GM12878 (cell line): ENCODE results near the gene PKD1. TPM values are rescaled to one million over a fixed set of nuclear protein-coding genes. Genes with fewer than 3 reads are reported as not detected.
"Not testable (repeated sequence)": the region's sequence is repeated elsewhere in the genome, so short reads cannot be mapped to it uniquely, and the experiment has no call there.

ENCODE experiments used
- ATAC-seq: fragments of 200-7000 bp; cut with Tn5 transposase; 3 replicates; pipeline ENCODE4 v1.9.1; 2020; ENCODE audit warnings: mild to moderate bottlenecking, moderate library complexity
- BruUV-seq: library from RNA; stranded (reverse); fragments of 400-500 nt; replicated peaks from 2 replicates; lab custom pipeline; 2021; lab: Mats Ljungman, UMichigan
- CTCF ChIA-PET: fragments of 300-600 bp; sonication (Branson Sonifier 250); formaldehyde crosslinking; extraction: SDS; loops from one replicate; lab custom pipeline; 2021; ENCODE audit warnings: inconsistent platforms; lab: Yijun Ruan, JAX
- POLR2A ChIA-PET: fragments of 350-600 bp; formaldehyde crosslinking; extraction: SDS; loops from one replicate; lab custom pipeline; 2021; ENCODE audit warnings: inconsistent platforms; lab: Charles Lee
- RAD21 ChIA-PET: fragments of 300-600 bp; sonication (Branson Sonifier 250); formaldehyde crosslinking; loops from one replicate; lab custom pipeline; 2023; ENCODE audit warnings: antibody characterized with exemption; ENCODE audit not compliant: unreplicated experiment; lab: Charles Lee
- SMC1A ChIA-PET: fragments of 300-600 bp; sonication (Branson Sonifier 250); formaldehyde crosslinking; loops from one replicate; lab custom pipeline; 2023; ENCODE audit not compliant: unreplicated experiment, uncharacterized antibody; lab: Charles Lee
- DNase-seq: peaks from one replicate; pipeline ENCODE4 v3.0.0-alpha.2; 2011; ENCODE audit warnings: low read depth, low spot score
- FAIRE-seq: peaks from 3 replicates; lab custom pipeline; 2011; peaks lifted over from hg19 to GRCh38; lab: Jason Lieb, UNC
- H2AFZ ChIP-seq: 2 replicates; pipeline ENCODE4 v1.6.0; 2011; ENCODE audit warnings: low read depth, low read length, control low read depth; ENCODE audit not compliant: control insufficient read depth
- H3K27ac ChIP-seq: 2 replicates; pipeline ENCODE4 v1.5.1; 2011; ENCODE audit warnings: control low read depth; ENCODE audit not compliant: control insufficient read depth, insufficient read depth
- H3K27me3 ChIP-seq, 2 experiments: replicated peaks in 1 of 2; 2 replicates each; pipeline versions ENCODE4 v1.6.0 to v1.6.1; 2011; ENCODE audit warnings: low read length in 1 of 2; ENCODE audit not compliant: control insufficient read depth in 2 of 2, insufficient read depth in 2 of 2
- H3K36me3 ChIP-seq, 2 experiments: 2 replicates each; pipeline ENCODE4 v1.5.1; 2011; ENCODE audit warnings: low read length in 1 of 2; ENCODE audit not compliant: control insufficient read depth in 2 of 2, insufficient read depth in 2 of 2
- H3K4me1 ChIP-seq: 2 replicates; pipeline ENCODE4 v1.6.1; 2011; ENCODE audit warnings: mild to moderate bottlenecking, low read length, moderate library complexity, mixed read lengths; ENCODE audit not compliant: control insufficient read depth, insufficient read depth
- H3K4me2 ChIP-seq: 2 replicates; pipeline ENCODE4 v1.6.0; 2011; ENCODE audit warnings: control low read depth; ENCODE audit not compliant: control insufficient read depth, insufficient read depth
- H3K4me3 ChIP-seq: fragments of 200-600 bp; sonication (generic); 2 replicates; pipeline ENCODE4 v1.5.1; 2016
- H3K79me2 ChIP-seq: 2 replicates; pipeline ENCODE4 v1.6.0; 2011; ENCODE audit warnings: low read length; ENCODE audit not compliant: control insufficient read depth, insufficient read depth
- H3K9ac ChIP-seq: 2 replicates; pipeline ENCODE4 v1.8.0; 2011; ENCODE audit warnings: low read length, control low read depth, mixed read lengths; ENCODE audit not compliant: control insufficient read depth, insufficient read depth
- H3K9me3 ChIP-seq: replicated peaks from 3 replicates; pipeline ENCODE4 v1.5.1; 2011; ENCODE audit warnings: mild to moderate bottlenecking, low read length; ENCODE audit not compliant: control insufficient read depth, insufficient read depth
- H4K20me1 ChIP-seq: 2 replicates; pipeline ENCODE4 v1.6.0; 2011; ENCODE audit not compliant: control insufficient read depth, insufficient read depth
- WGBS: methylation state at CpG from one replicate; pipeline ENCODE4 v1.1.6; 2016; ENCODE audit warnings: low lambda C conversion rate; ENCODE audit not compliant: insufficient replicate concordance, insufficient coverage; ENCODE audit errors: missing lambda C conversion rate; 5-methylcytosine and 5-hydroxymethylcytosine counted together
- in situ Hi-C: fragments of 300-500 bp; cut with MboI; formaldehyde crosslinking; loops from 9 replicates; pipeline ENCODE4 v1.14.3; 2018; ENCODE audit warnings: mixed read lengths
- intact Hi-C: fragments of 100-400 bp; cut with micrococcal nuclease; formaldehyde crosslinking; loops from one replicate; pipeline ENCODE4 v1.14.2; 2022; ENCODE audit not compliant: unreplicated experiment
- polyA plus RNA-seq, 11 experiments: library from polyadenylated mRNA; depleted of rRNA in 4 of 11; unstranded in 6 of 11; stranded (reverse) in 5 of 11; fragments of >200 nt; fragmentation: Nextera tagmentation in 4 of 11; fragmentation: Illumina TruSeq in 1 of 11; extraction: Ambion mirVana in 4 of 11; extraction: Trizol in 1 of 11; gene quantifications; 1 replicate in 1 of 11; 2 replicates in 10 of 11; pipeline versions ENCODE4 v1.2.1 to v1.2.3, GENCODE V29; 2011 to 2016; ENCODE audit warnings: inconsistent platforms in 2 of 11, missing spikeins in 2 of 11, low read depth in 1 of 11
- total RNA-seq, 4 experiments: library from RNA; depleted of rRNA in 3 of 4; stranded (reverse); fragments of >200 nt in 3 of 4; fragmentation: Illumina TruSeq in 1 of 4; extraction: Trizol in 1 of 4; gene quantifications; 2 replicates each; pipeline versions ENCODE4 v1.2.1 to v1.2.3, GENCODE V29; 2013 to 2021

Gene PKD1
- total and polyA plus RNA-seq, 10 of the 15 experiments (the other 5 are each of a cell fraction or from before 2014, with no cell fraction given): 0.11 to 62.0 (median 6.1) TPM

GRCh38 chr16:2124694-2125444 is 10.8 kb downstream of the PKD1 start:
- BruUV-seq, POLR2A ChIA-PET, H3K4me2 ChIP-seq: not testable (repeated sequence)

GRCh38 chr16:2124377-2124693 is 11.4 kb downstream of the PKD1 start:
- intact Hi-C loops, H2AFZ ChIP-seq, H4K20me1 ChIP-seq, H3K79me2 ChIP-seq, H3K27me3 ChIP-seq, CTCF ChIA-PET, SMC1A ChIA-PET, DNase-seq, H3K4me1 ChIP-seq, H3K4me3 ChIP-seq, H3K4me2 ChIP-seq, RAD21 ChIA-PET, H3K27ac ChIP-seq, H3K36me3 ChIP-seq, BruUV-seq, H3K9ac ChIP-seq, ATAC-seq, POLR2A ChIA-PET, H3K9me3 ChIP-seq, FAIRE-seq, in situ Hi-C loops: not testable (repeated sequence)
- WGBS: 87% methylated on average over 11 of the region's 11 CpGs

More at GRCh38 chr16:2124694-2125444, 10.8 kb downstream of the PKD1 start:
- SMC1A ChIA-PET, CTCF ChIA-PET, H3K27me3 ChIP-seq, RAD21 ChIA-PET, FAIRE-seq, in situ Hi-C loops, DNase-seq, H4K20me1 ChIP-seq, H3K9ac ChIP-seq, H3K27ac ChIP-seq, H3K4me1 ChIP-seq, H2AFZ ChIP-seq, H3K36me3 ChIP-seq, H3K9me3 ChIP-seq, H3K4me3 ChIP-seq, intact Hi-C loops, ATAC-seq, H3K79me2 ChIP-seq: not testable (repeated sequence)
- 61% methylated on average over 28 of the region's 37 CpGs for WGBS

GRCh38 chr16:2123706-2124376 is 11.9 kb downstream of the PKD1 start:
- CTCF ChIA-PET, in situ Hi-C loops, H3K27me3 ChIP-seq: not testable (repeated sequence)

More at GRCh38 chr16:2123706-2124376, 11.9 kb downstream of the PKD1 start:
- 83% methylated on average over 17 of the region's 27 CpGs for WGBS
- H3K36me3 ChIP-seq, H3K4me1 ChIP-seq, H3K27ac ChIP-seq, H4K20me1 ChIP-seq, ATAC-seq, RAD21 ChIA-PET, DNase-seq, intact Hi-C loops, BruUV-seq, FAIRE-seq, H3K9ac ChIP-seq, H3K4me3 ChIP-seq, POLR2A ChIA-PET, H3K4me2 ChIP-seq, H2AFZ ChIP-seq, H3K9me3 ChIP-seq, SMC1A ChIA-PET, H3K79me2 ChIP-seq: not testable (repeated sequence)
